Hematopoietic multipotent progenitor cell (in vitro differentiated cells): ENCODE data around the gene MYRF. TPM values are rescaled to one million over a fixed set of nuclear protein-coding genes. Genes with fewer than 3 reads are reported as not detected.

Experiments
- DNase-seq, 3 donors: peaks; one replicate each; pipeline ENCODE4 v3.0.0-alpha.2; 2011 to 2015; ENCODE audit warnings: low read depth in 2 of 3, low spot score in 2 of 3
- total RNA-seq: library from RNA; depleted of rRNA; stranded (reverse); fragments of >200 nt; gene quantifications from one replicate; pipeline ENCODE4 v1.2.3, GENCODE V29; 2012

The MYRF gene
- total RNA-seq = 0.27 TPM

- peak in 2 of 3 donors; percentile 53 to 61 for DNase-seq
These were observed at the start of gene MYRF for GRCh38 chr11:61752117-61752924. Gene MYRF (plus strand): TSS chr11:61752636. CDS start chr11:61752745, 109 bp downstream.

- DNase-seq = no peak
These were observed 49.6 kb upstream of the MYRF start for GRCh38 chr11:61702701-61703312.

DNA sequence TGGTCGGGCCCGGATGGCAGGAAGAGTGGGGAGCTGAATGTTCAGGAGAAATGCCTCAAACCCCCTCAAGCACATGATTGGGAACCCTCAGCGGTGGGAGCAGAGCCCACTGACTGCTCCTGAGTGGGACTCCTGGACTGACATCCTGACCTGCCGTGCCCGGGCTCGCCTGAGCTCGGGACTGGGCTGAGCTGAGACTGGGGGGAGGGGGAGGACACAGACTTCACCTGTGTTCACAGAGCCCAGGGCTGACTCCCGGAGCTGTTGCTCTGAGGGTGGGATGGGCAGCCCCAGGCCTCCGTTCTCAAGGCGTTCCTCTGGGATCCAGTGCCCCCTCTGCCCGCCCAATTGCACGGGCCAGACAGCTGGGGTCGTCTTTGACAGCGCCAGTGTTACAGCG is 47.6 kb upstream of the MYRF start:
- DNase-seq = no peak

DNA sequence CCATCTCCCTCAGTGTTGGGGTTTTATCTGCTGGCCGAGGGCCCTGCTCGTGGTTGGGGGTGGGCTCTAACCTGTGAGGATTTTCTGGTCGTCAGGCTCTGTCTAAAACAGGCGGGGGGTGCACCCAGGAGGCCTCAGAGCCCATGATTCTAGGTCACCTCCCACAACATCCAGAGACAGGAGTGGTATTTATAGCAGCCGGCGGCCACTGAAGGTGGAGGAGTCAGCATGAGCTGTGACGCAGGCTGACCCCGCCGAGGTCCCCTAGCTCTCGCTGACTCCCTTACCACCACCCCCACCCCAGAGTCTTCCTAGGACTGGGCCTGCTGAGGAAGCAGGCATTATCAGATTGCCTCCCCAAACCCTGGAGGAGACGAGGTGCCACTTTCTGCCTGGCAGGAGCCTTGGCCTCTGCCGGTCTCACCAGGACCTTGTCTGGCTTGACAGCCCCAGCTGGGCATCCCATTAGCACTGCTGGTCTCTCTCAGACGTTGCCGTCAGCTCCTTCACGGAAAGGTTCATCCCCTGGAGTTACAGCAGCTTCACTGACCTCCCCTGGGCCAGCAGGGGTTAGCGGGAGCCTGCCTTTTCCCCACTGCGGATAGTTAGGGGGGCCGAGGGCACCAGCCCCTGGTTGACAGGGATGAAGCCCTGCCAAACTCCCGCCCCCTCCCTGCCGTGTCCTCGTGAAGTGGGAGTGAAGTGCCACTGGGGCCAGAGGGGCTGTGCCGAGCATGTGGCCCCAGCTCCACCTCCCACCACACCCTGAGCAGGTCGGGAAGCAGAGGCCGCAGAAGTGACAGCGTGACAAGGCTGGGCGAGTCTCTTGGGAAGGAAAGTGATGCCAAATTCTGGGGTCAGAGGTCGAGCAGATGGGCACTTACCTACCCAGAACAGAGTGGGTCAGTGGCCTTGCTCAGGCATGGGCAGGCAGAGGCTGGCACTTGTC is 45.7 kb upstream of the MYRF start:
- no peak for DNase-seq

- DNase-seq = no peak
These were observed 44.9 kb upstream of the MYRF start for GRCh38 chr11:61707574-61707973.

GRCh38 chr11:61709110-61709509 is 43.3 kb upstream of the MYRF start:
- no peak for DNase-seq

DNA sequence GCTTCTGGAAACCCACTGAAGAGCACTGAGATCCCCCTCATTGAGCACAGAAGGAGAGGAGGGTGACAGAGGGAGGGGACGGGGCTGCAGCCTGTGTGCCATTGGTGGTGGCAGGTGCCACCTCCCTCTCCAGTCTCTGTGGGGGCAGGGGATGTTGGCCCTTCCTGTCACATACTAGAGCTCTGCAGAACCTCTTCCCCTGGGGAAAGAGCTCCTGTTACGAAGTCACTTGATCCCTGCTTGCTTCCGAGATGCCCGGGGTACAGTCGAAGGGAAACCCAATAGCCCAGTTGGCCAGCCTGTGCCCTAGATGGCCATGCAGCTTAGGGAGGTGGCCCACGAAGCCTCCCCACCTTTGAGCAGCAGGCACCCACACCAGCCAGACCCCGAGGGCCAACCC is 42.9 kb upstream of the MYRF start:
- DNase-seq = no peak

DNA sequence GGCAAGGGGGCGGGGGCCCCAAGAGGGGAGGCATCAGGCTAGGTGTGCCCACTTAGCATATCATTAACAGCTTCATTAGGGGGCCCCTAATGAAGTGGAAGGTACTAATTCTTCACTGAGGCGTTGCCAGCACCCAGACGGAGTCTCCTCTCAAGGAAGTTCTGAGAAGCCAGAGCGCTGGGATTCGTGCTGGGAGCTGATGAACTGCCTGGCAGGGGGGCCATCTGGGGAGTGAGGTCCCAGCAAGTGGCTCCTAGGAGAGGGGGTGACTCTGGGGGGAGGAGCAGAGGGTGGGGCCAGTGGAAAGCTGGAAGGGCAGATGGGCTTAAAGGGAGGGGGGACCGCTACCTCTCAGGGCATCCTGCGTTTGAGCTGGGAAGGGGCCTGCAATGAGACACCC is 42.4 kb upstream of the MYRF start:
- DNase-seq = no peak

- no peak for DNase-seq
These were observed 41.4 kb upstream of the MYRF start for GRCh38 chr11:61711037-61711436.

- no peak for DNase-seq
These were observed 40.9 kb upstream of the MYRF start for GRCh38 chr11:61711498-61711897.

- DNase-seq = no peak
These were observed 40.1 kb upstream of the MYRF start for GRCh38 chr11:61712314-61712713.

DNA sequence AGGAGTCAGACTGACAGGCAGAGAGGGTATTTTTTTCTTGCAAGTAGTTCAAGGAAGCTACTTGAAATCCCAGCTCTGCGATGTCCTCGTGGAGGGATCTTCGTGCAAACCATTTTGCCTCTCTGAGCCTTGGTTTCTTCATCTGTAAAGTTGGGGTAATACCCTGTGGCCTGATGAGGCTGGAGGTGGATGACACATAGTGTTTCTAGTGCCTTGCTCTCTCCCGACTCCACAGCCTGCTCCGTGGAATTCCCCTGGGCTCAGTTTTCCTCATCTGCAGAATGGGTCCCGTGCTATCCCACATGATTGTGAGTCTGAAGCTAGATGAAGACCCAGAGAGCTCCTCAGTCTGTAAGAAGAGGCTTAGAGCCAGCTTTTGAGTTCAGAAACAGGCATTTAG is 39.6 kb upstream of the MYRF start:
- no peak for DNase-seq

DNA sequence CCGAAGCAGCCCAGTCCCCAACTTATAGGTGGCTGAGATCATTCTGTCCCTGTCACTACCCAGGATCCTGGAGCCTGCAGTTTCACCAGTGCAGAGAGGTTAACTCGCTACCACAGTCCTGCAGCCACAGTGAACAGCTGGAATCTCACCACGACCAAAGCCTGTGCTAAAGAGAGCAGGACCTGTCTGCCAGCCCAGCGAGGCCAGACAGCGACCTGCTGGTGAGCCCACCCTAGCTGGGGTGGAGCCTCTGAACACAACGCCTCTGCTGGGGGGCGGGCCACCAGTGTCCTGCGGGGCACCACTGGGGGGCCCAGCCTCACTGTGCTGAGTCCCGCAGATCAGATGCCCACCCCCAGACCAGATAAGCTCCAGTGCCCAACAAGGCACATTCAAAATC is 39.0 kb upstream of the MYRF start:
- no peak for DNase-seq

- no peak for DNase-seq
These were observed 38.5 kb upstream of the MYRF start for GRCh38 chr11:61713906-61714305.

GRCh38 chr11:61714316-61714715 is 38.1 kb upstream of the MYRF start:
- no peak for DNase-seq

- DNase-seq = no peak
These were observed 37.5 kb upstream of the MYRF start for GRCh38 chr11:61714916-61715315.

DNA sequence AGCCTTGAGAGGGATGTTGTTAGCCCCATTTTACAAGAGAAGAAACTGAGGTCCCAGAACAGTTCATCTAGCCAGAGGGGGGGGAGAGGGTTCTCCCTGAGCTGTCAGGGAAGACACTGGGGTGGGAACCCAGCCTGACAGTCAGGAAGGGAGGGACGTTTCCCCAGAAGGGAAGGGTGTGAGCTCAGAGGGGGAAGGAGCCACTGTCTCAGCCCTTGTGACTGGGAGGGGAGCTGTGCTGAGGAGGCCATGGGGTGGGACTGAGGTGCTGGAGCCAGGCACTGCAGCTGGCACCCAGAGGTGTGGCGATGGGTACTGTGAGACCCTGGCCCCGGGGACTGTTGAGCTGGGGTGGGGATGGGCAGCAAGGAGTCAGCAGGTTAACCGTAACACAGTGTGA is 36.6 kb upstream of the MYRF start:
- DNase-seq = no peak

GRCh38 chr11:61716478-61717285 is 35.8 kb upstream of the MYRF start:
- peak in 1 of 3 donors; percentile 17 for DNase-seq

GRCh38 chr11:61717286-61718033 is 35.0 kb upstream of the MYRF start:
- no peak for DNase-seq

DNA sequence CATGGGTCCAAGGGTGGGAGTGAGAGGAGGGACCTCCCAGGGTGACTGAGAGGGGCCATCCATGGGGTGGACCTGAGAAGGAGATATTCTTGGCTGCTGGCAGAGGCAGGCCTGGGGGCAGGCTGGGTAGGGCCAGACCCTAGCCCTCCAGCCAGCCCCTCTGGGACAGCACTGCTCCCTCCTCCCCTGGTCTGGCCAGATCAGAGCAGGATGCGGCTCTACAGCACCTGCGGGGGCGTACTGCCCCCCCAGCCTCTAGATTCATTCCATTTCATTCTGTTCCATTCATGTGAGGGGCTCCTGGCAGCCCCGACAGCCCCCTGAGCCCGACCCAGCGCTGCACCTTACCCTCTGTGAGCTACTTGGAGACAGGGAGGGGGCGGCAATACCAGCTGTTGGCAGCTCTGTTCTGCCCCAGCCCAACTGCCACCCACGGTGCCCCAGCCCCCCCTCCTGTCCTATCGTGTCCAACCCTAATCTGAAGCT is 34.3 kb upstream of the MYRF start:
- no peak for DNase-seq
